Tibial nerve (tissue), 4 donors: ENCODE results near the gene ANKRD11. TPM values are rescaled to one million over a fixed set of nuclear protein-coding genes. Genes with fewer than 3 reads are reported as not detected.

Source experiments
- DNase-seq, 2 donors: peaks; one replicate each; pipeline ENCODE4 v3.0.0-alpha.2; 2019; ENCODE audit warnings: low spot score in 2 of 2
- H3K27ac ChIP-seq, 4 donors: fragments of 200-600 bp; sonication (generic) in 3 of 4; one replicate each; pipeline ENCODE4 v1.5.1; 2017 to 2019; ENCODE audit warnings: mild to moderate bottlenecking in 1 of 4
- H3K27me3 ChIP-seq, 2 donors: fragments of 200-600 bp; sonication (generic) in 1 of 2; one replicate each; pipeline versions ENCODE4 v1.5.1 to v1.6.0; 2017 to 2019
- H3K36me3 ChIP-seq, 3 donors: fragments of 200-600 bp; sonication (generic); one replicate each; pipeline ENCODE4 v1.5.1; 2018 to 2019
- H3K4me1 ChIP-seq, 4 donors: fragments of 200-600 bp; sonication (generic) in 3 of 4; one replicate each; pipeline ENCODE4 v1.5.1; 2017 to 2019
- H3K4me3 ChIP-seq, 4 donors: fragments of 200-600 bp; sonication (generic) in 3 of 4; one replicate each; pipeline ENCODE4 v1.5.1; 2017 to 2019; ENCODE audit warnings: mild to moderate bottlenecking in 1 of 4, moderate library complexity in 1 of 4
- H3K9me3 ChIP-seq, 4 donors: fragments of 200-600 bp; sonication (generic) in 3 of 4; one replicate each; pipeline ENCODE4 v1.5.1; 2017 to 2019
- CTCF ChIP-seq, 5 experiments: fragments of 200-600 bp in 3 of 5; fragments of 450-650 bp in 2 of 5; sonication (generic) in 3 of 5; IDR thresholded peaks; one replicate each; pipeline ENCODE4 v1.5.1; 2016 to 2019; ENCODE audit warnings: antibody characterized with exemption in 5 of 5, mild to moderate bottlenecking in 3 of 5, moderate library complexity in 2 of 5
- EP300 ChIP-seq, 2 donors: sonication (generic); formaldehyde crosslinking; IDR thresholded peaks; one replicate each; pipeline ENCODE4 v1.6.1; 2017; ENCODE audit warnings: antibody characterized with exemption in 2 of 2, mild to moderate bottlenecking in 1 of 2
- POLR2A ChIP-seq, 2 donors: fragments of 450-650 bp; IDR thresholded peaks; one replicate each; pipeline ENCODE4 v1.6.1; 2017; ENCODE audit warnings: antibody characterized with exemption in 2 of 2, mild to moderate bottlenecking in 2 of 2, moderate library complexity in 2 of 2
- WGBS, 2 donors: methylation state at CpG; one replicate each; pipeline ENCODE4 v1.1.5; 2018; 5-methylcytosine and 5-hydroxymethylcytosine counted together
- total RNA-seq, 4 donors: library from RNA; depleted of rRNA; stranded (reverse); fragments of >200 nt; gene quantifications; one replicate each; pipeline ENCODE4 v1.1.0, GENCODE V29; 2016

The ANKRD11 gene
- total RNA-seq, 4 donors from 2014 or later = 104 to 177 (median 112) TPM

GRCh38 chr16:89317101-89317671 lies 173.2 kb downstream of the ANKRD11 start:
- H3K4me1 ChIP-seq = peaks cover 0 to 92% (median 64%) of the 10 kb centered on the region in 4 donors
- no peak for TF ChIP-seq POLR2A (IDR thresholded peaks at IDR 0.05)
- no peak for TF ChIP-seq EP300 (IDR thresholded peaks at IDR 0.05)
- TF ChIP-seq CTCF (IDR thresholded peaks at IDR 0.05) = no peak
- no peak for DNase-seq
- no peak overlapping the region for H3K27ac ChIP-seq
- H3K36me3 ChIP-seq = peaks cover 0 to 22% (median 0%) of the 10 kb centered on the region in 3 donors
- no peaks in the 10 kb centered on the region for H3K9me3 ChIP-seq
- H3K4me3 ChIP-seq = no peak overlapping the region
- 87 to 89% methylated on average over 8 to 12 of the region's 12 CpGs for WGBS, 2 donors
- no peaks in the 10 kb centered on the region for H3K27me3 ChIP-seq

GRCh38 chr16:89316701-89317100 lies 173.7 kb downstream of the ANKRD11 start:
- no peaks in the 10 kb centered on the region for H3K27me3 ChIP-seq
- no peak overlapping the region for H3K27ac ChIP-seq
- no peaks in the 10 kb centered on the region for H3K9me3 ChIP-seq
- peaks cover 0 to 26% (median 0%) of the 10 kb centered on the region in 3 donors for H3K36me3 ChIP-seq
- no peak for DNase-seq
- H3K4me3 ChIP-seq = no peak overlapping the region
- TF ChIP-seq CTCF (IDR thresholded peaks at IDR 0.05) (no peak), POLR2A (IDR thresholded peaks at IDR 0.05) (no peak), EP300 (IDR thresholded peaks at IDR 0.05) (no peak)
- WGBS, 2 donors = 77 to 86% methylated on average over 14 of the region's 14 CpGs
- peaks cover 0 to 90% (median 62%) of the 10 kb centered on the region in 4 donors for H3K4me1 ChIP-seq

- H3K36me3 ChIP-seq = peaks cover 0 to 27% (median 0%) of the 10 kb centered on the region in 3 donors
- H3K4me3 ChIP-seq = no peak overlapping the region
- no peak for DNase-seq
- peaks cover 0 to 82% (median 56%) of the 10 kb centered on the region in 4 donors for H3K4me1 ChIP-seq
- TF ChIP-seq CTCF (IDR thresholded peaks at IDR 0.05) = no peak
- TF ChIP-seq EP300 (IDR thresholded peaks at IDR 0.05) = peak in 1 of 2 donors; percentile 41
- H3K9me3 ChIP-seq = no peaks in the 10 kb centered on the region
- 58 to 61% methylated on average over 16 to 18 of the region's 20 CpGs for WGBS, 2 donors
- H3K27ac ChIP-seq = no peak overlapping the region
- H3K27me3 ChIP-seq = no peaks in the 10 kb centered on the region
These were observed 174.4 kb downstream of the ANKRD11 start for GRCh38 chr16:89315791-89316581.

GRCh38 chr16:89315271-89315670 lies 175.1 kb downstream of the ANKRD11 start:
- TF ChIP-seq POLR2A (IDR thresholded peaks at IDR 0.05) (no peak), CTCF (IDR thresholded peaks at IDR 0.05) (no peak), EP300 (IDR thresholded peaks at IDR 0.05) (no peak)
- H3K27ac ChIP-seq = no peak overlapping the region
- WGBS, 2 donors = 80 to 85% methylated on average over 10 to 15 of the region's 19 CpGs
- DNase-seq = no peak
- H3K4me1 ChIP-seq = peaks cover 0 to 75% (median 49%) of the 10 kb centered on the region in 4 donors
- no peak overlapping the region for H3K4me3 ChIP-seq
- no peaks in the 10 kb centered on the region for H3K27me3 ChIP-seq
- H3K9me3 ChIP-seq = no peaks in the 10 kb centered on the region
- peaks cover 0 to 27% (median 0%) of the 10 kb centered on the region in 3 donors for H3K36me3 ChIP-seq

GRCh38 chr16:89314854-89315253 lies 175.5 kb downstream of the ANKRD11 start:
- Histone ChIP-seq H3K4me1 (peaks cover 0 to 71% (median 45%) of the 10 kb centered on the region in 4 donors), H3K36me3 (peaks cover 0 to 27% (median 0%) of the 10 kb centered on the region in 3 donors), H3K9me3 (no peaks in the 10 kb centered on the region), H3K4me3 (no peak overlapping the region), H3K27ac (no peak overlapping the region), H3K27me3 (no peaks in the 10 kb centered on the region)
- WGBS, 2 donors = 60 to 69% methylated on average over 8 of the region's 8 CpGs
- DNase-seq = no peak
- TF ChIP-seq CTCF (IDR thresholded peaks at IDR 0.05) (no peak), EP300 (IDR thresholded peaks at IDR 0.05) (no peak), POLR2A (IDR thresholded peaks at IDR 0.05) (no peak)
